SK-N-SH (cell line): ENCODE results near the gene CYP4F11.

Experiments used
- CTCF ChIP-seq: fragments of 200-600 bp; sonication (generic); IDR thresholded peaks from 2 replicates; pipeline ENCODE4 v1.6.1; 2017; ENCODE audit warnings: antibody characterized with exemption, mild to moderate bottlenecking, moderate library complexity
- MAX ChIP-seq: IDR thresholded peaks from 2 replicates; pipeline ENCODE4 v1.4.0; 2012; ENCODE audit warnings: low read depth
- RXRA ChIP-seq: IDR thresholded peaks from 2 replicates; pipeline ENCODE4 v1.4.0; 2012; ENCODE audit warnings: low read depth, mild to moderate bottlenecking, borderline replicate concordance
- SMC3 ChIP-seq: IDR thresholded peaks from 2 replicates; pipeline ENCODE4 v1.6.1; 2012; ENCODE audit warnings: low read depth, low read length, improper control_type of control experiment
- YY1 ChIP-seq: IDR thresholded peaks from 2 replicates; pipeline ENCODE4 v1.4.0; 2012; ENCODE audit warnings: low read depth, mild to moderate bottlenecking

GRCh38 chr19:15913830-15914229 lies 20.5 kb downstream of the CYP4F11 start:
- no peak for TF ChIP-seq CTCF
- no peak for TF ChIP-seq RXRA
- TF ChIP-seq YY1, result no peak
- no peak for TF ChIP-seq MAX
- TF ChIP-seq SMC3, result no peak
